OCI-LY3 (cell line): ENCODE results near the gene SRPK3.

ENCODE experiments used
- H2AFZ ChIP-seq: fragments of 200-600, 300-600 bp; shearing (Covaris generic); 2 replicates; pipeline ENCODE4 v1.6.0; 2014; ENCODE audit warnings: antibody characterized with exemption, low read depth, low read length
- H3K27ac ChIP-seq: fragments of 200-600, 300-600 bp; sonication (generic); 2 replicates; pipeline ENCODE4 v1.5.1; 2014; ENCODE audit warnings: mild to moderate bottlenecking, low read length, moderate library complexity, mixed read lengths
- H3K27me3 ChIP-seq: fragments of 200-600, 300-600 bp; sonication (generic); 2 replicates; pipeline ENCODE4 v1.6.1; 2014; ENCODE audit warnings: low read depth, low read length, mixed read lengths
- H3K36me3 ChIP-seq: fragments of 200-600, 300-600 bp; sonication (generic); replicated peaks from 2 replicates; pipeline ENCODE3; 2014; ENCODE audit warnings: low read depth, low read length, mixed read lengths
- H3K4me1 ChIP-seq: fragments of 300-600, 200-600 bp; sonication (generic); 2 replicates; pipeline ENCODE4 v1.6.1; 2014; ENCODE audit warnings: low read length, mixed read lengths
- H3K4me2 ChIP-seq: fragments of 200-600, 300-600 bp; sonication (generic); 2 replicates; pipeline ENCODE4 v1.6.1; 2014; ENCODE audit warnings: low read length, mixed read lengths
- H3K4me3 ChIP-seq: fragments of 300-600, 200-600 bp; sonication (generic); 2 replicates; pipeline ENCODE4 v1.5.1; 2014; ENCODE audit warnings: antibody characterized with exemption, mild to moderate bottlenecking, low read length, moderate library complexity
- H3K79me2 ChIP-seq: fragments of 300-600, 200-600 bp; shearing (Covaris generic); 2 replicates; pipeline ENCODE4 v1.6.1; 2014; ENCODE audit warnings: mild to moderate bottlenecking, low read length, mixed read lengths
- H3K9ac ChIP-seq: fragments of 300-600, 200-600 bp; shearing (Covaris generic); 2 replicates; pipeline ENCODE4 v1.6.0; 2014; ENCODE audit warnings: mild to moderate bottlenecking, low read length, moderate library complexity
- H3K9me3 ChIP-seq: fragments of 200-600, 300-600 bp; shearing (Covaris generic); 2 replicates; pipeline ENCODE4 v1.6.1; 2014; ENCODE audit warnings: low read length, mixed read lengths; ENCODE audit not compliant: insufficient read depth
- H4K20me1 ChIP-seq: fragments of 200-600, 300-600 bp; sonication (generic); 2 replicates; pipeline ENCODE4 v1.6.1; 2016; ENCODE audit warnings: low read length, mixed read lengths; ENCODE audit not compliant: insufficient read depth
- EZH2phosphoT487 ChIP-seq: fragments of 200-600 bp; shearing (Covaris generic); IDR thresholded peaks from 2 replicates; pipeline ENCODE4 v1.6.1; 2018; ENCODE audit warnings: antibody characterized with exemption, mixed run types, low read depth
- TF ChIP-seq, protein P1 (sequence below): fragments of 200-600, 300-600 bp; sonication (generic); IDR thresholded peaks from 2 replicates; pipeline ENCODE4 v1.5.1; 2014; ENCODE audit warnings: antibody characterized with exemption, low read length, low read depth

The SRPK3 gene

DNA sequence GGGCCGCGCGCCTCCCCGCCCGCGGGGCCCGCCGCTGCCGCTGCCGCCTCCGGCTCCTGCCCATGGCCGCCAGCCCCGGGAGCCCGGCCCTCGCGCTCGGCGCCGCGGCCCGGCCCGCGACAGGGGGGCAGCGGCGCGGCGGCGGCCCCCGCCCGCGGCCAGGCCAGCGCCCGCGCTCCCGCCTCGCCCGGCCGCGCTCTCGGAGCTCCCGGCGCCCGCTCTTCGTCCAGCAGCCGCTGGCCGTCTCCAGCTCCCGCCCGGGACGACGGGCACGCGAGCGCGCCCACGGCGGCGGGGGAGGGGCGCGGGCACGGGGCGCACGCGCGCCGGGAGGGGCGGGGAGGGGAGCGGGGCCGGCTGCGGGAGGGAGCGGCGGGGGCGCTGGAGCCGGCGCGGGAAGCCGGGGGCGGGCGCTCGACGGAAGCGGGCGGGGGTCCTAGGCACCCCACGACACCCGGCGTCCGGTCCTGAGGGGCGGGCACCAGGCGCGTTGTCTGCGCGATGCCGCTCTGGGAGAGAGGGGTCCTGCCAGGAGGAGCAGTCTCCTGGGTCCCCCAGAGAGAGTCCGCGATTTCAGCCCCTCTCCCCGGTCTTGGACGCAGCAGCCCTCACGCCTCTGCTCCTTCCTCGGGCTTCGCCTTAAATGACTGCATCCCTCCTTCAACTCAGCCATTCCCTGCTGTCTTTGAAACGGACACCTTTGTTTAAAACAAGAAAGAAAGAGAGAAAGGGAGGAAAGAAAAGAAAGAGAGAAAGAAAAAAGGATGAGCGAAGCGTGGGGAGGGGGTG lies 50.0 kb downstream of the SRPK3 start:
- Histone ChIP-seq H3K9me3 (no peaks in the 10 kb centered on the region), H3K79me2 (no peaks in the 10 kb centered on the region), H4K20me1 (no peaks in the 10 kb centered on the region), H3K27me3 (no peaks in the 10 kb centered on the region), H3K4me1 (no peaks in the 10 kb centered on the region), H3K4me2 (no peak overlapping the region), H3K27ac (no peak overlapping the region), H3K36me3 (no peaks in the 10 kb centered on the region), H2AFZ (no peak overlapping the region), H3K9ac (no peak overlapping the region), H3K4me3 (no peak overlapping the region)
- TF ChIP-seq EZH2phosphoT487 = no peak
- TF ChIP-seq, protein P1, sequence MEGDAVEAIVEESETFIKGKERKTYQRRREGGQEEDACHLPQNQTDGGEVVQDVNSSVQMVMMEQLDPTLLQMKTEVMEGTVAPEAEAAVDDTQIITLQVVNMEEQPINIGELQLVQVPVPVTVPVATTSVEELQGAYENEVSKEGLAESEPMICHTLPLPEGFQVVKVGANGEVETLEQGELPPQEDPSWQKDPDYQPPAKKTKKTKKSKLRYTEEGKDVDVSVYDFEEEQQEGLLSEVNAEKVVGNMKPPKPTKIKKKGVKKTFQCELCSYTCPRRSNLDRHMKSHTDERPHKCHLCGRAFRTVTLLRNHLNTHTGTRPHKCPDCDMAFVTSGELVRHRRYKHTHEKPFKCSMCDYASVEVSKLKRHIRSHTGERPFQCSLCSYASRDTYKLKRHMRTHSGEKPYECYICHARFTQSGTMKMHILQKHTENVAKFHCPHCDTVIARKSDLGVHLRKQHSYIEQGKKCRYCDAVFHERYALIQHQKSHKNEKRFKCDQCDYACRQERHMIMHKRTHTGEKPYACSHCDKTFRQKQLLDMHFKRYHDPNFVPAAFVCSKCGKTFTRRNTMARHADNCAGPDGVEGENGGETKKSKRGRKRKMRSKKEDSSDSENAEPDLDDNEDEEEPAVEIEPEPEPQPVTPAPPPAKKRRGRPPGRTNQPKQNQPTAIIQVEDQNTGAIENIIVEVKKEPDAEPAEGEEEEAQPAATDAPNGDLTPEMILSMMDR = no peak

DNA sequence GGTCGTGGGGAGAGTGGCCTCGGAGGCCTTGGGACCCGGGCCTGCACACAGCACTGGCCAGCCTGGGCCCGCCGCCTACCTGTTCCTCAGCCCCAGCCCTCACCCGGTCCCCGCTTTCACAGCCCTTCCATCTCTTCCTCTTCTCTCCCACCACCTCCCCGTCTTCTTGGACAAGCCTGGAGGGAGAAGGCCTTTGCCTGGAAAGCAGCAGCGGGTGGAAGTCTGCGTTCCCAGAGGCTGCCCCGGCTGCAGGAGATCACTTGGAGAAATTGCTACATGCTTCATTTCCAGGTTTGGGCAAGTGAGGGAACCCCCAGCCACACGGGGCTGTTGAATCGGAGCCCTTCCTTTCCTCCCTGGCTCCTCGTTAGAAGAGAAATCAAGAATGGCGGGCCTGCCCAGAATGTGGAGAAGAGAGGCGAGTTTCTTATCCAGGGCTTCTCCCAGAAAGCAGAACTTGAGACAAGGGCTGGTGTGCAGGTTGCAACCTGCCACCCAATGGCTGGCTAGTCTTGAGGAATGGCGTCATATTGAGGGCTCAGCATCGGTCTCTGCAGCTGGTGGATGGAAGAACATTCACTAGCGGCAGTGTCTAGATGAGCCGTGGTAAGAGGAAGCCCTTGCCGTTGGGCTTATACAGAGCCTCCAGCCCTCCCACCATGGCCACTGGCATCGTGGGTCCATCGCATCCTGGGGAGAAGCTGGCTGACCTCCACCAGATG lies 50.7 kb downstream of the SRPK3 start:
- H3K27me3 ChIP-seq = no peaks in the 10 kb centered on the region
- no peaks in the 10 kb centered on the region for H3K79me2 ChIP-seq
- no peak overlapping the region for H3K4me2 ChIP-seq
- no peak overlapping the region for H3K9ac ChIP-seq
- H3K4me1 ChIP-seq = no peaks in the 10 kb centered on the region
- no peak overlapping the region for H3K4me3 ChIP-seq
- no peaks in the 10 kb centered on the region for H4K20me1 ChIP-seq
- no peaks in the 10 kb centered on the region for H3K36me3 ChIP-seq
- no peak overlapping the region for H2AFZ ChIP-seq
- no peak overlapping the region for H3K27ac ChIP-seq
- TF ChIP-seq, protein P1 = no peak
- no peak for TF ChIP-seq EZH2phosphoT487
- no peaks in the 10 kb centered on the region for H3K9me3 ChIP-seq

DNA sequence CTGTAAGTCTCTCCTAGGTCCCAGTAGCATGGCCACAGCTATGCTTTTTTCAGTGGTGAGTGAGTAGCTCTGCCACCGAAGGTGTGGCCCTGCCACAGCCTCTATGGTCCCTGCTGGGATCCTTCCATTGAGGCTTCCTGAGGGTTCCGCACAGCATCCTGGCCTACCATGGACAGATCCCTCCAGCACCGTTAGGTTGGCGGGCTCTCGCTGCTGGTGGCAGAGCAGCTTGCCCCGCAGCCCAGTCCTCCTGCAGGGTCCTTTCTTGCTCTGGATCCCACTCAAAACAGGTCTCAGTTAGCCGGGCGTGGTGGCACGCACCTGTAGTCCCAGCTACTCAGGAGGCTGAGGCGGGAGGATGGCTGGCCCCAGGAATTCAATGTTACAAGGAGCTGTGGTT lies 51.9 kb downstream of the SRPK3 start:
- Histone ChIP-seq H3K4me3 (no peak overlapping the region), H3K27me3 (no peaks in the 10 kb centered on the region), H3K9me3 (no peaks in the 10 kb centered on the region), H3K4me1 (no peaks in the 10 kb centered on the region), H3K4me2 (no peak overlapping the region), H4K20me1 (no peaks in the 10 kb centered on the region), H3K79me2 (no peaks in the 10 kb centered on the region), H3K36me3 (no peaks in the 10 kb centered on the region), H3K9ac (no peak overlapping the region), H2AFZ (no peak overlapping the region), H3K27ac (no peak overlapping the region)
- TF ChIP-seq EZH2phosphoT487 = no peak
- TF ChIP-seq, protein P1 = no peak
